H1 (cell line): ENCODE data around the gene INTS7. TPM values are rescaled to one million over a fixed set of nuclear protein-coding genes. Genes with fewer than 3 reads are reported as not detected.
A peak's percentile ranks its signal among the peaks of the same experiment; 100 is the strongest.

Experiments
- CTCF ChIA-PET: fragments of 300-600 bp; sonication (Branson Sonifier 250); formaldehyde crosslinking; loops from one replicate; lab custom pipeline; 2021; ENCODE audit not compliant: partially characterized antibody; lab: Charles Lee
- POLR2A ChIA-PET: fragments of 300-600 bp; sonication (Branson Sonifier 250); formaldehyde crosslinking; loops from one replicate; lab custom pipeline; 2021; ENCODE audit warnings: inconsistent platforms; ENCODE audit not compliant: partially characterized antibody; lab: Charles Lee
- DNase-seq, 2 experiments: peaks; one replicate each; pipeline versions ENCODE4 v3.0.0 to v3.0.0-alpha.2; 2010 to 2022; ENCODE audit warnings: low spot score in 2 of 2, low read depth in 1 of 2, mixed read lengths in 1 of 2
- FAIRE-seq: peaks from 2 replicates; lab custom pipeline; 2011; peaks lifted over from hg19 to GRCh38; lab: Jason Lieb, UNC
- H2AFZ ChIP-seq: 2 replicates; pipeline ENCODE4 v1.8.1; 2012; ENCODE audit warnings: low read length, inconsistent platforms
- H2AK5ac ChIP-seq: 2 replicates; pipeline ENCODE4 v1.6.1; 2013; ENCODE audit warnings: low read depth, low read length
- H2BK120ac ChIP-seq: replicated peaks from 2 replicates; pipeline ENCODE3; 2013; ENCODE audit warnings: low read depth, low read length, inconsistent platforms
- H2BK12ac ChIP-seq: 2 replicates; pipeline ENCODE4 v1.6.1; 2013; ENCODE audit warnings: low read depth, low read length
- H2BK15ac ChIP-seq: 2 replicates; pipeline ENCODE4 v1.6.1; 2013; ENCODE audit warnings: low read length
- H2BK20ac ChIP-seq: 2 replicates; pipeline ENCODE4 v1.6.1; 2013; ENCODE audit warnings: low read length
- H2BK5ac ChIP-seq: 2 replicates; pipeline ENCODE4 v1.6.1; 2013; ENCODE audit warnings: low read depth, low read length
- H3K14ac ChIP-seq: 2 replicates; pipeline ENCODE4 v1.6.1; 2013; ENCODE audit warnings: inconsistent platforms; ENCODE audit not compliant: insufficient read length
- H3K18ac ChIP-seq: 2 replicates; pipeline ENCODE4 v1.6.1; 2013; ENCODE audit warnings: low read length; ENCODE audit errors: extremely low read depth
- H3K23ac ChIP-seq: 2 replicates; pipeline ENCODE4 v1.6.1; 2013; ENCODE audit warnings: inconsistent platforms; ENCODE audit not compliant: insufficient read length
- H3K23me2 ChIP-seq: 2 replicates; pipeline ENCODE4 v1.6.1; 2013; ENCODE audit warnings: low read depth, low read length
- H3K27ac ChIP-seq: 2 replicates; pipeline ENCODE4 v1.6.1; 2011; ENCODE audit warnings: low read depth, low read length, inconsistent platforms
- H3K27me3 ChIP-seq, 4 experiments: replicated peaks in 1 of 4; 1 replicate in 1 of 4; 2 replicates in 3 of 4; pipeline versions ENCODE4 v1.6.1 to v1.8.1; 2011 to 2013; ENCODE audit warnings: low read length in 3 of 4, mild to moderate bottlenecking in 3 of 4, inconsistent platforms in 2 of 4, mixed read lengths in 2 of 4, moderate library complexity in 1 of 4; ENCODE audit not compliant: control insufficient read depth in 3 of 4, insufficient read depth in 3 of 4; ENCODE audit errors: extremely low read depth in 1 of 4
- H3K36me3 ChIP-seq, 4 experiments: 2 replicates each; pipeline versions ENCODE4 v1.6.1 to v1.8.1; 2011 to 2013; ENCODE audit warnings: mild to moderate bottlenecking in 4 of 4, low read length in 3 of 4, moderate library complexity in 2 of 4, control low read depth in 1 of 4, inconsistent platforms in 1 of 4; ENCODE audit not compliant: insufficient read depth in 4 of 4, control insufficient read depth in 2 of 4
- H3K4ac ChIP-seq: replicated peaks from 2 replicates; pipeline ENCODE3; 2013; ENCODE audit warnings: low read length, low read depth, mixed read lengths, inconsistent platforms; ENCODE audit not compliant: insufficient read length
- H3K4me1 ChIP-seq, 4 experiments: replicated peaks in 1 of 4; 1 replicate in 1 of 4; 2 replicates in 3 of 4; pipeline versions ENCODE4 v1.6.1 to v1.8.1; 2011 to 2013; ENCODE audit warnings: low read length in 3 of 4, inconsistent platforms in 2 of 4, mixed read lengths in 1 of 4; ENCODE audit not compliant: insufficient read depth in 4 of 4, control insufficient read depth in 3 of 4
- H3K4me2 ChIP-seq, 2 experiments: 2 replicates each; pipeline versions ENCODE4 v1.6.1 to v1.8.1; 2011 to 2013; ENCODE audit warnings: low read depth in 2 of 2, low read length in 2 of 2, control low read depth in 1 of 2, inconsistent platforms in 1 of 2, mild to moderate bottlenecking in 1 of 2; ENCODE audit not compliant: insufficient read depth in 1 of 2
- H3K4me3 ChIP-seq, 4 experiments: fragments of 200-600, 300-600 bp in 1 of 4; sonication (generic), shearing (Covaris generic), sonication (Bioruptor Twin) in 1 of 4; 2 replicates each; pipeline versions ENCODE4 v1.5.1 to v1.8.1; 2011 to 2016; ENCODE audit warnings: low read length in 4 of 4, low read depth in 3 of 4, control low read depth in 2 of 4, inconsistent platforms in 2 of 4, mild to moderate bottlenecking in 2 of 4, mixed read lengths in 1 of 4, moderate library complexity in 1 of 4; ENCODE audit not compliant: insufficient read depth in 2 of 4; ENCODE audit errors: extremely low read depth in 1 of 4
- H3K56ac ChIP-seq: replicated peaks from 2 replicates; pipeline ENCODE3; 2013; ENCODE audit warnings: low read depth, mild to moderate bottlenecking, mixed read lengths, low read length, inconsistent platforms; ENCODE audit not compliant: insufficient read length
- H3K79me1 ChIP-seq: 2 replicates; pipeline ENCODE4 v1.6.1; 2013; ENCODE audit warnings: low read depth, low read length, control low read depth
- H3K79me2 ChIP-seq, 2 experiments: 2 replicates each; pipeline versions ENCODE4 v1.6.1 to v1.8.1; 2012 to 2013; ENCODE audit warnings: low read length in 2 of 2, mild to moderate bottlenecking in 2 of 2, inconsistent platforms in 1 of 2; ENCODE audit not compliant: insufficient read depth in 2 of 2, control insufficient read depth in 1 of 2
- H3K9ac ChIP-seq, 4 experiments: replicated peaks in 1 of 4; 1 replicate in 1 of 4; 2 replicates in 3 of 4; pipeline versions ENCODE4 v1.6.1 to v1.8.1; 2011 to 2013; ENCODE audit warnings: low read depth in 3 of 4, low read length in 3 of 4, control low read depth in 2 of 4, mild to moderate bottlenecking in 2 of 4, moderate library complexity in 2 of 4, inconsistent platforms in 1 of 4; ENCODE audit errors: extremely low read depth in 1 of 4
- H3K9me3 ChIP-seq, 2 experiments: 2 replicates each; pipeline versions ENCODE4 v1.6.1 to v1.8.1; 2012 to 2013; ENCODE audit warnings: mild to moderate bottlenecking in 2 of 2, moderate library complexity in 2 of 2, control low read depth in 1 of 2, inconsistent platforms in 1 of 2, low read depth in 1 of 2, low read length in 1 of 2, mixed read lengths in 1 of 2; ENCODE audit not compliant: insufficient read depth in 2 of 2
- H4K20me1 ChIP-seq, 2 experiments: replicated peaks in 1 of 2; 2 replicates each; pipeline versions ENCODE3 to v1.8.1; 2011 to 2013; ENCODE audit warnings: inconsistent platforms in 2 of 2, low read length in 2 of 2, mild to moderate bottlenecking in 1 of 2; ENCODE audit not compliant: insufficient read depth in 2 of 2, control insufficient read depth in 1 of 2
- H4K5ac ChIP-seq: 2 replicates; pipeline ENCODE4 v1.6.1; 2013; ENCODE audit warnings: low read length, low read depth, mixed read lengths, inconsistent platforms; ENCODE audit not compliant: insufficient read length
- H4K8ac ChIP-seq: 2 replicates; pipeline ENCODE4 v1.8.0; 2013; ENCODE audit warnings: mild to moderate bottlenecking, moderate library complexity, low read length, inconsistent platforms; ENCODE audit not compliant: insufficient read depth; ENCODE audit errors: extremely low read depth
- H4K91ac ChIP-seq: replicated peaks from 2 replicates; pipeline ENCODE3; 2013; ENCODE audit warnings: low read length, mixed read lengths, inconsistent platforms; ENCODE audit not compliant: insufficient read length
- BACH1 ChIP-seq: IDR thresholded peaks from 2 replicates; pipeline ENCODE4 v1.6.1; 2012; ENCODE audit warnings: low read length, improper control_type of control experiment
- EP300 ChIP-seq, 2 experiments: IDR thresholded peaks; 1 replicate in 1 of 2; 2 replicates in 1 of 2; pipeline ENCODE4 v1.6.1; 2011 to 2012; ENCODE audit warnings: low read depth in 2 of 2, low read length in 2 of 2, mild to moderate bottlenecking in 2 of 2, borderline replicate concordance in 1 of 2, inconsistent platforms in 1 of 2, moderate library complexity in 1 of 2
- MAFK ChIP-seq: IDR thresholded peaks from 2 replicates; pipeline ENCODE4 v1.6.1; 2012; ENCODE audit warnings: low read depth, mild to moderate bottlenecking, improper control_type of control experiment, low read length
- POU5F1 ChIP-seq: IDR thresholded peaks from 2 replicates; pipeline ENCODE4 v1.6.1; 2011; ENCODE audit warnings: low read depth, mild to moderate bottlenecking, low read length, moderate library complexity
- RNF2 ChIP-seq: fragments of 200-900, 300-1000 bp; sonication (generic); IDR thresholded peaks from 2 replicates; pipeline ENCODE4 v1.7.1; 2016; ENCODE audit warnings: borderline replicate concordance, low read depth, mild to moderate bottlenecking, antibody characterized with exemption, low read length; ENCODE audit not compliant: poor library complexity, severe bottlenecking; ENCODE audit errors: missing control alignments
- SIRT6 ChIP-seq: IDR thresholded peaks from one replicate; pipeline ENCODE4 v1.7.1; 2012; ENCODE audit warnings: low read length, inconsistent platforms
- TAF1 ChIP-seq: IDR thresholded peaks from 2 replicates; pipeline ENCODE4 v1.6.1; 2011; ENCODE audit warnings: mild to moderate bottlenecking, low read depth, low read length
- WGBS, 2 experiments: shearing (Covaris generic) in 1 of 2; methylation state at CpG; one replicate each; pipeline versions ENCODE4 v1.1.6 to v1.1.7; 2013 to 2015; ENCODE audit warnings: low lambda C conversion rate in 2 of 2, mixed read lengths in 2 of 2, inconsistent platforms in 1 of 2, low coverage in 1 of 2, missing lambda C conversion rate in 1 of 2; ENCODE audit not compliant: insufficient replicate concordance in 2 of 2, insufficient coverage in 1 of 2, insufficient read length in 1 of 2; ENCODE audit errors: extremely low coverage in 1 of 2, missing lambda C conversion rate in 1 of 2; 5-methylcytosine and 5-hydroxymethylcytosine counted together
- polyA plus RNA-seq, 7 experiments: library from polyadenylated mRNA; depleted of rRNA in 3 of 7; stranded (reverse) in 5 of 7; unstranded in 2 of 7; fragments of >200 nt in 5 of 7; fragments of 200-250 nt in 2 of 7; gene quantifications; 1 replicate in 5 of 7; 2 replicates in 1 of 7; 4 replicates in 1 of 7; pipeline versions ENCODE4 v1.2.1 to v1.2.3, GENCODE V29; 2011 to 2013; ENCODE audit warnings: missing spikeins in 2 of 7, mixed read lengths in 2 of 7
- total RNA-seq: library from RNA; stranded (reverse); fragmentation: NEBNext Ultra II Directional; extraction: Animal tissue kit (Norgen Biotek cat#: 25700); gene quantifications from 2 replicates; pipeline ENCODE4 v1.2.1, GENCODE V29; 2021

Gene INTS7
- total and polyA plus RNA-seq, 2 of the 8 experiments (the other 6 are each of a cell fraction or from before 2014, with no cell fraction given) = 15.2 to 22.4 TPM

DNA sequence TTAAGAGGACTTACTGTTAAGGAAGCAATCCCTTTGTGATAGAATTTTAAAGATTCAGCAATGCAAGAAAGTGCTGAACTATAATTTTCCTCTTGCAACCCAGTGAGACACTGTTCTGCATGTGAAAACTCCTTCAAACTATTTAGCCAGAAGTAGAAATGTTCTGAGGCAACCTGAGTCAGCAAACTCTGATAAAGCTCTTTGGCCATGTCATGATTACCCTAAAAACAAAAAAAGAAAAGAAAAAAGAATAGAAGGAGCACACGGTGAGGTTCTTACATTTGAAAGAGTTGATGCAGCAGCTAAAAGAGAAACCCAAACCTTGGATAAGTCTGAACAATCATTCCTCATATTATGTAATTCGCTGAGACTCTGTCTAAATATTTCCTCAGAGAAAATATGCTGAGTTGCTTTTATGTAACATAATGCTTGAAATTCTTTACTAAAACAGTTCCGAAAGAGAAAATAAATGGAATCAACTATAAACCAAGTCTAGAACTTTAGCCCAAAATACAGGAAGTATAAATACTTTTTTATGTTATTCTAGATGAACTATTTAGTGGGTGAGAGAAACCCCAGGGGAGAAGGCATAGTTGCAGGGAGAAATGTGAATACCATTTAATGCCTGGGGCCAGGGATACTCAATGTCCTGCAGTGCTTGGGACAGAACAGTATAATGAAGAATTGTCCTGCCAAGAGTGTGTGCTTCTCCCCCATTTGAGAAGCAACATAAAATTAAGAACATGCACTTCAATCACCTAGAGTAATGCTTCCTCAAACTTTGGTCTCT, 60.0 kb downstream of the INTS7 start:
- Histone ChIP-seq H2AK5ac (no peak overlapping the region), H4K20me1 (no peaks in the 10 kb centered on the region), H3K18ac (no peak overlapping the region), H3K56ac (no peak overlapping the region), H2BK120ac (no peak overlapping the region), H3K4me2 (no peak overlapping the region), H3K4me3 (no peak overlapping the region), H2AFZ (no peak overlapping the region), H3K14ac (no peak overlapping the region), H3K79me1 (no peaks in the 10 kb centered on the region), H3K23me2 (no peaks in the 10 kb centered on the region), H3K27me3 (no peaks in the 10 kb centered on the region), H3K27ac (no peak overlapping the region), H3K23ac (no peak overlapping the region), H2BK15ac (no peak overlapping the region), H2BK5ac (no peak overlapping the region), H4K5ac (no peak overlapping the region), H3K36me3 (peaks cover 0 to 31% (median 3%) of the 10 kb centered on the region in 4 experiments; a peak in 5 of 8 replicates), H3K9me3 (no peaks in the 10 kb centered on the region), H3K4me1 (peaks cover 0 to 4% (median 0%) of the 10 kb centered on the region in 4 experiments; a peak in 1 of 7 replicates), H4K91ac (no peak overlapping the region), H2BK20ac (no peak overlapping the region), H3K79me2 (no peaks in the 10 kb centered on the region), H2BK12ac (no peak overlapping the region), H3K9ac (no peak overlapping the region), H3K4ac (no peak overlapping the region), H4K8ac (no peak overlapping the region)
- DNase-seq (no peak), FAIRE-seq (no peak)
- 81% methylated on average over 3 of the region's 3 CpGs; no CpG with 5 or more reads in 1 of the 2 experiments for WGBS, 2 experiments
- peak; percentile 70 for TF ChIP-seq BACH1
- TF ChIP-seq TAF1 = no peak
- TF ChIP-seq SIRT6 = no peak
- no peak for TF ChIP-seq RNF2
- peak; percentile 19; the same call in 1 of the 2 replicates for TF ChIP-seq MAFK
- TF ChIP-seq EP300 (IDR thresholded peaks at IDR 0.05; ENCODE audit: borderline replicate concordance in 1 of 2, low read depth in 2 of 2, low read length in 2 of 2) = no peak
- TF ChIP-seq POU5F1 = no peak
- ChIA-PET CTCF (no interaction called here), POLR2A (no interaction called here)
